Parathyroid adenoma (tissue), 2 donors: ENCODE data around the gene ARID3A.

Experiments used
- H2AFZ ChIP-seq: fragments of 300-600 bp; sonication (generic); one replicate; pipeline ENCODE4 v1.7.0; 2017; ENCODE audit warnings: antibody characterized with exemption, mild to moderate bottlenecking
- H3K27ac ChIP-seq: fragments of 300-600 bp; sonication (generic); one replicate; pipeline ENCODE4 v1.7.0; 2017
- H3K27me3 ChIP-seq: fragments of 300-600 bp; sonication (generic); one replicate; pipeline ENCODE4 v1.7.0; 2017; ENCODE audit warnings: low read length; ENCODE audit not compliant: control insufficient read depth, insufficient read depth
- H3K36me3 ChIP-seq: fragments of 300-600 bp; sonication (generic); one replicate; pipeline ENCODE4 v1.7.0; 2017; ENCODE audit warnings: low read length; ENCODE audit not compliant: control insufficient read depth, insufficient read depth
- H3K4me1 ChIP-seq: fragments of 300-600 bp; sonication (generic); one replicate; pipeline ENCODE4 v1.7.0; 2017; ENCODE audit warnings: control low read depth
- H3K4me2 ChIP-seq: fragments of 300-600 bp; sonication (generic); one replicate; pipeline ENCODE4 v1.7.0; 2017; ENCODE audit warnings: low read length
- H3K4me3 ChIP-seq: fragments of 300-600 bp; sonication (generic); one replicate; pipeline ENCODE4 v1.7.0; 2017; ENCODE audit warnings: low read depth, low read length
- H3K79me2 ChIP-seq: fragments of 300-600 bp; sonication (generic); one replicate; pipeline ENCODE4 v1.7.0; 2017; ENCODE audit warnings: control low read depth
- H3K9ac ChIP-seq: fragments of 300-600 bp; sonication (generic); one replicate; pipeline ENCODE4 v1.7.0; 2017; ENCODE audit warnings: mild to moderate bottlenecking
- H3K9me3 ChIP-seq: fragments of 300-600 bp; sonication (generic); one replicate; pipeline ENCODE4 v1.7.0; 2017; ENCODE audit warnings: low read length; ENCODE audit not compliant: control insufficient read depth
- CTCF ChIP-seq: fragments of 300-600 bp; sonication (generic); IDR thresholded peaks from one replicate; pipeline ENCODE4 v1.7.0; 2017; ENCODE audit warnings: antibody characterized with exemption, mild to moderate bottlenecking
- donor health status: primary hyperparathyroidism.

The ARID3A gene

GRCh38 chr19:892894-893689 lies 32.7 kb upstream of the ARID3A start, which contains the start of the genes MED16 and RNU6-9:
Gene MED16 (minus strand): TSS chr19:893187. CDS start chr19:891131, 2,056 bp downstream.
Gene RNU6-9 (plus strand): TSS chr19:893484.
- Histone ChIP-seq H3K4me3 (peak within 1 kb of the TSS; percentile 92), H3K27me3 (no peaks in the 10 kb centered on the region), H3K79me2 (peaks cover 5% of the 10 kb centered on the region), H3K4me2 (peak within 1 kb of the TSS; percentile 92), H3K27ac (peak within 1 kb of the TSS; percentile 96), H2AFZ (peak within 1 kb of the TSS; percentile 97), H3K4me1 (no peaks in the 10 kb centered on the region), H3K9ac (peak within 1 kb of the TSS; percentile 83), H3K36me3 (no peaks in the 10 kb centered on the region), H3K9me3 (no peaks in the 10 kb centered on the region)
- no peak for TF ChIP-seq CTCF

DNA sequence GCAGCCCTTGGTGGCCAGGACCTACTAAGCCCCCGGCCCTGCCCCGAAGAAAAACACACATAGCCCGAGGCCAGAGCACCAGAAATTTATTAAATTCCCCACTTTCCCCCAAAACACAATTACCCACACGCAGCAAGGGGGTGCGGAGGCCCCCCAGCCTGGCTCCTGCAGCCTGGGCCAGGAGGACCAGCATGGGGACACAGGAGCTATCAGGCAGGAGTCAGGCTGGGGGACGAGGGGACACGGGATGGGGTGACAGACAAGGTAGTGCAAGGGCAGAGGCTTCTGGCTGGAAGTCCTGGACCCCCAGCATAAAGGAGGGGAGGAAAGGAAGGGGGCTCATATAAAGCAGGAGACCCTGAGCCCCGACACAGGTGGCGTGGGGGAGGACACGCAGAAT lies 29.4 kb upstream of the ARID3A start:
- H3K4me3 ChIP-seq: no peak overlapping the region

DNA sequence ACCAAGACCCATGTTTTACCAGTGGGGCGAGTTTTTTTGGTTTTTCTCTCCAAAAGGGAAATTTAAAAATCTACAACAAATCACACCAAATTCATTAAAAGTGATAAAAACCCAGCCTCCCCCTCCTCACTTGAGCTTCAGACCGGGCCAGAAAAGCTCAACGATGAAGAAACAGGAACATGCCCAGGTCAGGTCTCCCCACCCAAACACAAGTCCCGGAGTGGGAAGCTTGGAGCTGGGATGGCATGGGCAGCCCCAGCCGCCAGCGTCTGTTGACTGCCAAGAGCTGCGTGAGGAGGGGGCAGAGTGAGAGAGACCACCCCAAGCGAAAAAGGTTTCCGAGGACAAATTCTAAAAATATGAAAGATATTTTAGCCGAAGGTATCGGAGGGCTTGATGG lies 28.8 kb upstream of the ARID3A start:
- H2AFZ ChIP-seq: no peak overlapping the region
- TF ChIP-seq CTCF: no peak
- no peak overlapping the region for H3K27ac ChIP-seq
- no peak overlapping the region for H3K9ac ChIP-seq
- no peaks in the 10 kb centered on the region for H3K9me3 ChIP-seq
- no peaks in the 10 kb centered on the region for H3K36me3 ChIP-seq
- H3K4me3 ChIP-seq: no peak overlapping the region
- H3K27me3 ChIP-seq: no peaks in the 10 kb centered on the region
- no peak overlapping the region for H3K4me2 ChIP-seq
- H3K4me1 ChIP-seq: no peaks in the 10 kb centered on the region
- H3K79me2 ChIP-seq: peaks cover 5% of the 10 kb centered on the region

More for the DNA sequence above, 29.4 kb upstream of the ARID3A start:
- Histone ChIP-seq H3K79me2 (peaks cover 5% of the 10 kb centered on the region), H3K9ac (no peak overlapping the region), H3K4me2 (no peak overlapping the region), H3K9me3 (no peaks in the 10 kb centered on the region), H3K27me3 (no peaks in the 10 kb centered on the region), H3K36me3 (no peaks in the 10 kb centered on the region), H3K4me1 (no peaks in the 10 kb centered on the region), H3K27ac (no peak overlapping the region), H2AFZ (no peak overlapping the region)
- TF ChIP-seq CTCF: no peak

- Histone ChIP-seq H3K4me1 (no peaks in the 10 kb centered on the region), H3K36me3 (no peaks in the 10 kb centered on the region), H3K9me3 (no peaks in the 10 kb centered on the region), H3K4me3 (no peak overlapping the region), H3K79me2 (peaks cover under 1% of the 10 kb centered on the region), H3K4me2 (no peak overlapping the region), H3K27me3 (no peaks in the 10 kb centered on the region), H2AFZ (no peak overlapping the region), H3K9ac (no peak overlapping the region), H3K27ac (no peak overlapping the region)
- TF ChIP-seq CTCF: no peak
These were observed 28.3 kb upstream of the ARID3A start for GRCh38 chr19:897442-898039.
